HEK293T (cell line): ENCODE results near the gene TNIK.

Experiments
- CTCF ChIA-PET: fragments of 350-600 bp; formaldehyde crosslinking; extraction: SDS; loops from one replicate; lab custom pipeline; 2021; ENCODE audit warnings: antibody characterized with exemption, inconsistent platforms; lab: Yijun Ruan, JAX
- POLR2A ChIA-PET: fragments of 350-600 bp; formaldehyde crosslinking; extraction: SDS; loops from one replicate; lab custom pipeline; 2020; ENCODE audit warnings: antibody characterized with exemption, inconsistent platforms; lab: Yijun Ruan, JAX
- DNase-seq: peaks from one replicate; pipeline ENCODE4 v3.0.0; 2012; ENCODE audit warnings: mixed read lengths; ENCODE audit errors: extremely low spot score
- ARNT ChIP-seq: fragments of 450-650 bp; IDR thresholded peaks from 2 replicates; pipeline ENCODE4 v1.6.1; 2017; ENCODE audit warnings: mild to moderate bottlenecking
- BHLHE40 ChIP-seq: fragments of 450-650 bp; IDR thresholded peaks from 2 replicates; pipeline ENCODE4 v1.6.1; 2016; ENCODE audit warnings: mild to moderate bottlenecking, moderate library complexity, borderline replicate concordance
- CTBP1 ChIP-seq: fragments of 450-650 bp; IDR thresholded peaks from 2 replicates; pipeline ENCODE4 v1.6.1; 2016; ENCODE audit warnings: borderline replicate concordance
- ELF4 ChIP-seq: fragments of 450-650 bp; IDR thresholded peaks from 2 replicates; pipeline ENCODE4 v1.6.1; 2017; ENCODE audit warnings: antibody characterized with exemption
- FOXA1 ChIP-seq: fragments of 450-650 bp; IDR thresholded peaks from 2 replicates; pipeline ENCODE4 v1.6.1; 2016; ENCODE audit warnings: mild to moderate bottlenecking
- FOXK2 ChIP-seq: fragments of 450-650 bp; IDR thresholded peaks from 2 replicates; pipeline ENCODE4 v1.6.1; 2016; ENCODE audit warnings: mild to moderate bottlenecking
- FOXM1 ChIP-seq: fragments of 450-650 bp; IDR thresholded peaks from 2 replicates; pipeline ENCODE4 v1.6.1; 2017; ENCODE audit warnings: mild to moderate bottlenecking, borderline replicate concordance
- HDGF ChIP-seq: fragments of 450-650 bp; IDR thresholded peaks from 2 replicates; pipeline ENCODE4 v1.6.1; 2017; ENCODE audit warnings: antibody characterized with exemption, borderline replicate concordance
- L3MBTL2 ChIP-seq: fragments of 450-650 bp; conservative IDR thresholded peaks from 2 replicates; pipeline ENCODE4 v1.6.1; 2016; ENCODE audit warnings: mild to moderate bottlenecking
- LEF1 ChIP-seq: fragments of 450-650 bp; IDR thresholded peaks from 2 replicates; pipeline ENCODE4 v1.6.1; 2017; ENCODE audit warnings: mild to moderate bottlenecking, borderline replicate concordance
- NFRKB ChIP-seq: fragments of 450-650 bp; IDR thresholded peaks from 2 replicates; pipeline ENCODE4 v1.6.1; 2016; ENCODE audit warnings: mild to moderate bottlenecking, moderate library complexity
- SP1 ChIP-seq: fragments of 450-650 bp; IDR thresholded peaks from 2 replicates; pipeline ENCODE4 v1.6.1; 2017
- SUZ12 ChIP-seq: fragments of 450-650 bp; IDR thresholded peaks from 2 replicates; pipeline ENCODE4 v1.6.1; 2016; ENCODE audit warnings: mild to moderate bottlenecking
- TARDBP ChIP-seq: fragments of 450-650 bp; IDR thresholded peaks from 2 replicates; pipeline ENCODE4 v1.6.1; 2016
- ZNF384 ChIP-seq: fragments of 450-650 bp; IDR thresholded peaks from 2 replicates; pipeline ENCODE4 v1.6.1; 2016
- TF ChIP-seq, protein P1 (sequence below): fragments of 450-650 bp; IDR thresholded peaks from 2 replicates; pipeline ENCODE4 v1.6.1; 2016

Gene TNIK

GRCh38 chr3:171398343-171398742, 61.9 kb downstream of the TNIK start:
- ChIA-PET POLR2A (no interaction called here), CTCF (no interaction called here)
- DNase-seq, result no peak
- no peak for TF ChIP-seq ARNT

- TF ChIP-seq TARDBP, result no peak
- no peak for TF ChIP-seq FOXM1
- TF ChIP-seq HDGF, result no peak
- CTCF ChIA-PET, result no interaction called here
- no peak for DNase-seq
- POLR2A ChIA-PET, result no interaction called here
Observed at GRCh38 chr3:171397089-171397488, 63.1 kb downstream of the TNIK start.

- TF ChIP-seq FOXM1, result no peak
- no peak for TF ChIP-seq NFRKB
- TF ChIP-seq HDGF, result no peak
- no peak for TF ChIP-seq ELF4
- TF ChIP-seq BHLHE40, result no peak
- POLR2A ChIA-PET, result no interaction called here
- CTCF ChIA-PET, result no interaction called here
- DNase-seq, result no peak
Observed at GRCh38 chr3:171396048-171396447, 64.2 kb downstream of the TNIK start.

DNA sequence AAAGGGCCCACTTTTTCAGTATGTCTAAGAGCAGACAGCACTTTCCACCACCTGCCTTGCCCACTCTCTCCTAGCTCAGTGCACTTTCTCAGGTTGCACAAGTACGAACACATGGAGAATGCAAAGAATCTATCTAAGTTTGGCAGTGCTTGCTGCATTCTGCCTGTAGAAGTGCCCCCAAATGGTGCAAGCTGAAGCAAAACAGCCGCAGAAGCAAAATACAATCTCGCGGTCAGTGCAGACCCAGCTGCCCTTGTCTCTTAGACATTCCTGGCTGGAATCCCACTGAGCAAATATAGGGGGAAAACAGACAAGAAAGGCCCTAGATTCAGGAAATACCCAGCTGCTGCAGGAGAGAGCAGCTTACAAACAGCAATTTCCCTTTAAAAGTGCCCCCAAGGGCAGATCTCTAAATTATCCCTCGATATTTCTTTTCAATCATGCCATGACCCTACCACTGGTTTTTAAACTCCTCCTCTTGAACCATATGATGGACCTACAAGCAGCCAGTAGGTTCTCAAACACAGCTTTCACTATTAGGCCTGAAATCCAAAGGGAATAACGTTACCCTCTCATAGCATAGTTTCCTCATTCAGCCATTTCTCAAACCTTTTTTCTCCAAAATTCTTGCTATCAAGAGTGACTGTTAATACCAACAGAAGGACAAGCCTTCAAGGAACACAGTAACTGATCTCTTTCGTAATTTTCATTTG, 67.0 kb downstream of the TNIK start:
- POLR2A ChIA-PET, result no interaction called here
- no peak for TF ChIP-seq ELF4
- TF ChIP-seq ARNT, result no peak
- no peak for TF ChIP-seq HDGF
- TF ChIP-seq, protein P1, sequence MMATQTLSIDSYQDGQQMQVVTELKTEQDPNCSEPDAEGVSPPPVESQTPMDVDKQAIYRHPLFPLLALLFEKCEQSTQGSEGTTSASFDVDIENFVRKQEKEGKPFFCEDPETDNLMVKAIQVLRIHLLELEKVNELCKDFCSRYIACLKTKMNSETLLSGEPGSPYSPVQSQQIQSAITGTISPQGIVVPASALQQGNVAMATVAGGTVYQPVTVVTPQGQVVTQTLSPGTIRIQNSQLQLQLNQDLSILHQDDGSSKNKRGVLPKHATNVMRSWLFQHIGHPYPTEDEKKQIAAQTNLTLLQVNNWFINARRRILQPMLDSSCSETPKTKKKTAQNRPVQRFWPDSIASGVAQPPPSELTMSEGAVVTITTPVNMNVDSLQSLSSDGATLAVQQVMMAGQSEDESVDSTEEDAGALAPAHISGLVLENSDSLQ, result no peak
- no peak for TF ChIP-seq FOXM1
- no peak for TF ChIP-seq SP1
- TF ChIP-seq BHLHE40, result no peak
- no peak for TF ChIP-seq LEF1
- TF ChIP-seq TARDBP, result no peak
- no peak for TF ChIP-seq L3MBTL2
- CTCF ChIA-PET, result no interaction called here
- DNase-seq, result no peak

- no peak for DNase-seq
- POLR2A ChIA-PET, result no interaction called here
- CTCF ChIA-PET, result no interaction called here
- TF ChIP-seq HDGF, result no peak
- TF ChIP-seq SP1, result no peak
- TF ChIP-seq TARDBP, result no peak
- TF ChIP-seq FOXM1, result no peak
- TF ChIP-seq LEF1, result no peak
Observed at GRCh38 chr3:171391432-171391831, 68.8 kb downstream of the TNIK start.

DNA sequence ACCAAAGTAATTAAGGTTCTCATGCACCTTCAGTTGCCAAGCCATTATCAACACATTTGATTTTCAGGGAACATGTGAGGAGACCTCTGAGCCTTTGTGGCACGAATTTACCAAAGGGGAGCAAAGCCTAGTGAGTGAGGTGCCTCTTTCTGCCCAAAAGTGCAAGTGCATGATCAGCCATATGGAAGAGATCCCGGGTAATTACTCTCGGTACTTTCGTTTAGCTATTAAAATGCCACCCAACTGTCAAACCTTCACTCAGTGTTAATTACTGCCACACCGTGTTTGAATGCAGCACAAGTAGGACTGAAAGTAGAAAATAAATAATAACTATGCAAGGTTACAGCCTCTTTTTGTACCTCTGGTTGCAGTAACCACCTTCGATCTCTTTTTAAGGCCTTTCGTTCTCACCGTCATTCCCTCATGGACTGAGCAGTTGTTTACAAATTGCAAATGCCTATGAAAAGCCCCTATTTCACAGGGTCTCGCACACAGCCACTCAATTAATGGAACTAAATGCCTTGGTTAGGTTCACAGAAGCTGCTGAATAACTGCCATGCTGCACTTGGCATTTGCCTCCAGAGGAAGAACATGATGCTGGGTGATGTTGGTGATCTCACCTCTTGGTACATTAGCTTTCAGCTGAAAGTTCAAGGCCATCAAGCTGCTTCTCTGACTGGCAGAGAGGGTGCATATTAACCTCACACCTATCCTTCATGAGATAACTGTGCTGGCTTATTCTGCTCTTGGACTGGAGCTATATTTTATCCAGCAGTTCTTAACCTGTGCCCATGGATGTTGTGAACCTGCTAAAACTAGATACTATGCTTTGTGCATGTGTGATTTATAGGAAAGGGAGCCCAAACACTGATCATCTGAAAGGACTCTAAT, 69.9 kb downstream of the TNIK start:
- ChIA-PET CTCF (no interaction called here), POLR2A (no interaction called here)
- DNase-seq, result no peak
- TF ChIP-seq ELF4 (no peak), HDGF (no peak)

DNA sequence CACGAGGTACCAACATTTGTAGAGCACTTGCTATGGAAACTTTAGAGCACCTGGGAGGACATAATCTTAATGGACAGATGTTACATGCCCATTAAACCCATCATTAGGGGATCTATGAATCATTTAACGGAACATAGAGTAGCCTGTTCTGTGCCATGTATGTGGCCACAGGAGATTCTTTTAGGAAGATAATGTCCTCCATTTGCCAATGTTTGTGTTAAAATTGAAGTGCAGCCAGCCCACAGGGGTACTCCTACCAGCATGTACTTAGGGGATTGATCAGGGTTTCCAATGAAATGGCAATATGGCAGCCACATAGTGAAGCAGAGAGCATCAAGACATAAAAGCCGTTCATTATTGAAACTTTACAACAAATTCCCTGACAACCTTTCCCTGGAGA, 70.7 kb downstream of the TNIK start:
- ChIA-PET POLR2A (no interaction called here), CTCF (no interaction called here)
- no peak for DNase-seq
- TF ChIP-seq ELF4 (no peak), ARNT (no peak), L3MBTL2 (no peak), FOXK2 (no peak), TARDBP (no peak), SUZ12 (no peak), NFRKB (no peak), LEF1 (no peak), ZNF384 (no peak), HDGF (no peak), FOXA1 (no peak), FOXM1 (no peak), BHLHE40 (no peak), SP1 (no peak), CTBP1 (no peak)
- TF ChIP-seq, protein P1, result no peak
